ENCODE results near the gene CCDC149. TPM values are rescaled to one million over a fixed set of nuclear protein-coding genes. Genes with fewer than 3 reads are reported as not detected.

Gene CCDC149
- total and polyA plus RNA-seq, 2 of the 8 experiments (the other 6 are each of a cell fraction or from before 2014, with no cell fraction given), result 2.2 to 5.6 TPM

DNA sequence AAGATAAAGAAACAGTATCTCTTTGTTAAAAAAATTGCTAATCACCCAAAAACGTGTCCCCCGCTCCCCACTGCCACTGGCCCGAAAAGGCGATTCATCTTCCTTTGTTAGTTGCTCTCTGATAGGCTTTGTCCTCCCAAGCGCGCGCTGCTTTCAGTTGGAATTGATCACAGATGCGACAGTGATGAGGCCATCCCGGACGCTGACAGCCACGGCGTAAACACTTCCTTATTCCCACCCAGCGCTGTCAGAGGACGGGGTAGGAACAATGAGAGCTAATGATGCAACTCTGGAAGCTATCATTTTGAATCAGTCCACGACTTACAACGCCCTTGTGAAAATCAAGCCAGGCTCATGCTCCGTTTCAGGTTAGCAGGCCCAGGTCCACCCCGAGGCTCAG, 96.0 kb downstream of the CCDC149 start:
- Histone ChIP-seq H3K79me1 (ENCODE audit: low read depth, low read length) (no peaks in the 10 kb centered on the region), H3K27me3 (replicated peaks in 1 of 4; ENCODE audit: control insufficient read depth in 3 of 4, extremely low read depth in 1 of 4, insufficient read depth in 3 of 4, low read length in 3 of 4) (no peaks in the 10 kb centered on the region), H2BK20ac (ENCODE audit: low read length) (no peak overlapping the region), H4K5ac (ENCODE audit: insufficient read length, low read depth, low read length) (no peak overlapping the region), H3K23me2 (ENCODE audit: low read depth, low read length) (no peaks in the 10 kb centered on the region), H2AK5ac (ENCODE audit: low read depth, low read length) (no peak overlapping the region), H3K27ac (ENCODE audit: low read depth, low read length) (no peak overlapping the region), H3K4me3 (ENCODE audit: extremely low read depth in 1 of 4, insufficient read depth in 2 of 4, low read depth in 3 of 4, low read length in 4 of 4) (no peak overlapping the region), H3K56ac (replicated peaks; ENCODE audit: insufficient read length, low read depth, low read length) (no peak overlapping the region), H4K91ac (replicated peaks; ENCODE audit: insufficient read length, low read length) (no peak overlapping the region), H3K4me1 (replicated peaks in 1 of 4; ENCODE audit: control insufficient read depth in 3 of 4, insufficient read depth in 4 of 4, low read length in 3 of 4) (no peaks in the 10 kb centered on the region; a peak in 1 of 7 replicates), H3K36me3 (ENCODE audit: control insufficient read depth in 2 of 4, insufficient read depth in 4 of 4, low read length in 3 of 4) (no peaks in the 10 kb centered on the region), H4K20me1 (replicated peaks in 1 of 2; ENCODE audit: control insufficient read depth in 1 of 2, insufficient read depth in 2 of 2, low read length in 2 of 2) (no peaks in the 10 kb centered on the region), H3K4me2 (ENCODE audit: insufficient read depth in 1 of 2, low read depth in 2 of 2, low read length in 2 of 2) (no peak overlapping the region), H3K9ac (replicated peaks in 1 of 4; ENCODE audit: extremely low read depth in 1 of 4, low read depth in 3 of 4, low read length in 3 of 4) (no peak overlapping the region), H3K79me2 (ENCODE audit: control insufficient read depth in 1 of 2, insufficient read depth in 2 of 2, low read length in 2 of 2) (no peaks in the 10 kb centered on the region), H2AFZ (ENCODE audit: low read length) (no peak overlapping the region), H2BK12ac (ENCODE audit: low read depth, low read length) (no peak overlapping the region), H2BK15ac (ENCODE audit: low read length) (no peak overlapping the region), H3K14ac (ENCODE audit: insufficient read length) (no peak overlapping the region), H2BK120ac (replicated peaks; ENCODE audit: low read depth, low read length) (no peak overlapping the region), H3K18ac (ENCODE audit: extremely low read depth, low read length) (no peak overlapping the region), H3K9me3 (ENCODE audit: insufficient read depth in 2 of 2, low read depth in 1 of 2, low read length in 1 of 2) (no peaks in the 10 kb centered on the region), H3K4ac (replicated peaks; ENCODE audit: insufficient read length, low read depth, low read length) (no peak overlapping the region), H3K23ac (ENCODE audit: insufficient read length) (no peak overlapping the region), H4K8ac (ENCODE audit: extremely low read depth, insufficient read depth, low read length) (peak overlapping the region; percentile 81), H2BK5ac (ENCODE audit: low read depth, low read length) (no peak overlapping the region)
- WGBS, 2 experiments (ENCODE audit: extremely low coverage in 1 of 2, insufficient coverage in 1 of 2, insufficient read length in 1 of 2, insufficient replicate concordance in 2 of 2, low coverage in 1 of 2, low lambda C conversion rate in 2 of 2, missing lambda C conversion rate in 1 of 2), result 89% methylated on average over 18 of the region's 18 CpGs; no CpG with 5 or more reads in 1 of the 2 experiments
- FAIRE-seq, result no peak
- POLR2A ChIA-PET (ENCODE audit: partially characterized antibody), result no interaction called here
- no peak for DNase-seq (ENCODE audit: low read depth in 1 of 2, low spot score in 2 of 2)
- CTCF ChIA-PET (ENCODE audit: partially characterized antibody), result interaction anchor here (1.2 kb wide), 1 partner anchor 9 kb away, joined by 3 read pairs; no protein-coding TSS in a partner anchor
- TF ChIP-seq POLR2AphosphoS5 (IDR thresholded peaks at IDR 0.05; ENCODE audit: low read depth, low read length), result no peak
- TF ChIP-seq MAFK (IDR thresholded peaks at IDR 0.05; ENCODE audit: low read depth, low read length), result no peak
- TF ChIP-seq, protein P1, sequence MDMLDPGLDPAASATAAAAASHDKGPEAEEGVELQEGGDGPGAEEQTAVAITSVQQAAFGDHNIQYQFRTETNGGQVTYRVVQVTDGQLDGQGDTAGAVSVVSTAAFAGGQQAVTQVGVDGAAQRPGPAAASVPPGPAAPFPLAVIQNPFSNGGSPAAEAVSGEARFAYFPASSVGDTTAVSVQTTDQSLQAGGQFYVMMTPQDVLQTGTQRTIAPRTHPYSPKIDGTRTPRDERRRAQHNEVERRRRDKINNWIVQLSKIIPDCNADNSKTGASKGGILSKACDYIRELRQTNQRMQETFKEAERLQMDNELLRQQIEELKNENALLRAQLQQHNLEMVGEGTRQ (IDR thresholded peaks at IDR 0.05; ENCODE audit: low read length), result no peak
- TF ChIP-seq BRCA1 (IDR thresholded peaks at IDR 0.05; ENCODE audit: low read depth, low read length), result no peak
- no peak for TF ChIP-seq HDAC2 (IDR thresholded peaks at IDR 0.05; ENCODE audit: borderline replicate concordance in 1 of 2, low read depth in 2 of 2, low read length in 2 of 2)
- no peak for TF ChIP-seq TAF7 (optimal IDR thresholded peaks at IDR 0.05; ENCODE audit: borderline replicate concordance, low read depth, low read length)
- TF ChIP-seq CBX5 (IDR thresholded peaks at IDR 0.05; ENCODE audit: low read depth, low read length), result no peak
- no peak for TF ChIP-seq KDM5A (IDR thresholded peaks at IDR 0.05; ENCODE audit: low read length)
